D721Med (cell line): Measurements from ENCODE around the gene FNDC11.

ENCODE experiments used
- DNase-seq: peaks from one replicate; pipeline ENCODE4 v3.0.0; 2011; ENCODE audit warnings: low spot score; ENCODE audit not compliant: insufficient read length
- FAIRE-seq: peaks from 2 replicates; lab custom pipeline; 2011; peaks lifted over from hg19 to GRCh38; lab: Jason Lieb, UNC
- CTCF ChIP-seq: IDR thresholded peaks from 2 replicates; pipeline ENCODE4 v1.5.1; 2012; ENCODE audit warnings: mild to moderate bottlenecking, control low read depth; ENCODE audit not compliant: insufficient read depth; ENCODE audit errors: missing control alignments

FNDC11 gene

GRCh38 chr20:63574829-63575743, 21.1 kb downstream of the FNDC11 start:
- no peak for DNase-seq
- no peak for FAIRE-seq
- TF ChIP-seq CTCF = no peak

- DNase-seq = no peak
- no peak for TF ChIP-seq CTCF
- no peak for FAIRE-seq
Measured at GRCh38 chr20:63576311-63576710, 22.4 kb downstream of the FNDC11 start.

GRCh38 chr20:63577317-63577894, 23.4 kb downstream of the FNDC11 start:
- DNase-seq = no peak
- no peak for TF ChIP-seq CTCF
- no peak for FAIRE-seq

- TF ChIP-seq CTCF = peak; percentile 4
- no peak for FAIRE-seq
- DNase-seq = no peak
Measured at GRCh38 chr20:63578224-63579016, 24.5 kb downstream of the FNDC11 start.

GRCh38 chr20:63579017-63579694, 25.2 kb downstream of the FNDC11 start:
- TF ChIP-seq CTCF = no peak
- FAIRE-seq (no peak), DNase-seq (no peak)

GRCh38 chr20:63580796-63581461, 27.0 kb downstream of the FNDC11 start:
- FAIRE-seq (no peak), DNase-seq (no peak)

More at GRCh38 chr20:63580796-63581461, 27.0 kb downstream of the FNDC11 start:
- TF ChIP-seq CTCF = peak; percentile 40
